IMR-90 (cell line): ENCODE results near the gene ZNF503. TPM values are rescaled to one million over a fixed set of nuclear protein-coding genes. Genes with fewer than 3 reads are reported as not detected.

Experiments used
- ATAC-seq: fragments of 200-7000 bp; cut with Tn5 transposase; 2 replicates; pipeline ENCODE4 v1.9.1; 2020; ENCODE audit warnings: low read depth, mild to moderate bottlenecking, moderate library complexity
- BruUV-seq: library from RNA; stranded (reverse); fragments of 400-500 nt; replicated peaks from 2 replicates; lab custom pipeline; 2021; lab: Mats Ljungman, UMichigan
- CTCF ChIA-PET: fragments of 300-600 bp; formaldehyde crosslinking; extraction: SDS; loops from one replicate; lab custom pipeline; 2021; ENCODE audit warnings: antibody characterized with exemption; lab: Yijun Ruan, JAX
- POLR2A ChIA-PET: fragments of 300-600 bp; sonication (Branson Sonifier 250); formaldehyde crosslinking; loops from one replicate; lab custom pipeline; 2022; ENCODE audit warnings: antibody characterized with exemption; ENCODE audit not compliant: unreplicated experiment; lab: Charles Lee
- DNase-seq: peaks from one replicate; pipeline ENCODE4 v3.0.0; 2013
- H2AFZ ChIP-seq: replicated peaks from 2 replicates; pipeline ENCODE3; 2013; ENCODE audit warnings: low read length, mild to moderate bottlenecking; ENCODE audit not compliant: poor library complexity
- H2AK5ac ChIP-seq: 2 replicates; pipeline ENCODE4 v1.6.1; 2013; ENCODE audit warnings: low read depth, low read length, inconsistent platforms
- H2AK9ac ChIP-seq: replicated peaks from 2 replicates; pipeline ENCODE3; 2013; ENCODE audit warnings: mild to moderate bottlenecking, low read depth, low read length, moderate library complexity; ENCODE audit not compliant: poor library complexity
- H2BK120ac ChIP-seq: 2 replicates; pipeline ENCODE4 v1.6.1; 2013; ENCODE audit warnings: low read depth, low read length, inconsistent platforms
- H2BK15ac ChIP-seq: 3 replicates; pipeline ENCODE4 v1.6.1; 2013; ENCODE audit warnings: low read depth, low read length, inconsistent platforms
- H2BK20ac ChIP-seq: 2 replicates; pipeline ENCODE4 v1.6.1; 2013; ENCODE audit warnings: low read depth, mild to moderate bottlenecking, inconsistent platforms, low read length, moderate library complexity
- H2BK5ac ChIP-seq: 2 replicates; pipeline ENCODE4 v1.6.1; 2013; ENCODE audit warnings: mild to moderate bottlenecking, low read depth, low read length, inconsistent platforms; ENCODE audit not compliant: poor library complexity, severe bottlenecking
- H3K14ac ChIP-seq: replicated peaks from 2 replicates; pipeline ENCODE4 v1.6.1; 2013; ENCODE audit warnings: low read depth, low read length, inconsistent platforms
- H3K18ac ChIP-seq: 2 replicates; pipeline ENCODE4 v1.6.1; 2013; ENCODE audit warnings: low read depth, low read length, control low read depth
- H3K23ac ChIP-seq: 2 replicates; pipeline ENCODE4 v1.6.1; 2013; ENCODE audit warnings: low read depth, low read length, inconsistent platforms
- H3K27ac ChIP-seq: 2 replicates; pipeline ENCODE4 v1.5.1; 2013; ENCODE audit warnings: mild to moderate bottlenecking, control low read depth, low read length; ENCODE audit not compliant: insufficient read depth
- H3K27me3 ChIP-seq: 2 replicates; pipeline ENCODE4 v1.6.1; 2013; ENCODE audit warnings: low read length; ENCODE audit not compliant: control insufficient read depth, insufficient read depth
- H3K36me3 ChIP-seq: 2 replicates; pipeline ENCODE4 v1.6.1; 2013; ENCODE audit warnings: low read length, mixed read lengths; ENCODE audit not compliant: control insufficient read depth, insufficient read depth
- H3K4ac ChIP-seq: 2 replicates; pipeline ENCODE4 v1.6.1; 2013; ENCODE audit warnings: low read depth, low read length, inconsistent platforms
- H3K4me1 ChIP-seq: 2 replicates; pipeline ENCODE4 v1.6.1; 2013; ENCODE audit warnings: low read length, mixed read lengths; ENCODE audit not compliant: control insufficient read depth, insufficient read depth
- H3K4me2 ChIP-seq: 2 replicates; pipeline ENCODE4 v1.6.1; 2013; ENCODE audit warnings: low read depth, mild to moderate bottlenecking, control low read depth, low read length, moderate library complexity
- H3K4me3 ChIP-seq: 2 replicates; pipeline ENCODE4 v1.5.1; 2013; ENCODE audit warnings: low read depth, mild to moderate bottlenecking, control low read depth, low read length, moderate library complexity; ENCODE audit not compliant: insufficient read depth
- H3K56ac ChIP-seq: 2 replicates; pipeline ENCODE4 v1.6.1; 2013; ENCODE audit warnings: low read length, inconsistent platforms; ENCODE audit not compliant: insufficient read depth; ENCODE audit errors: extremely low read depth
- H3K79me1 ChIP-seq, 2 experiments: 2 replicates each; pipeline ENCODE4 v1.6.1; 2013; ENCODE audit warnings: low read length in 2 of 2, inconsistent platforms in 1 of 2, low read depth in 1 of 2
- H3K9ac ChIP-seq: 2 replicates; pipeline ENCODE4 v1.6.1; 2013; ENCODE audit warnings: low read depth, low read length, control low read depth
- H3K9me1 ChIP-seq: 2 replicates; pipeline ENCODE4 v1.6.1; 2013; ENCODE audit warnings: low read length, inconsistent platforms; ENCODE audit not compliant: insufficient read depth
- H3K9me3 ChIP-seq: 2 replicates; pipeline ENCODE4 v1.6.1; 2013; ENCODE audit warnings: low read length; ENCODE audit not compliant: control insufficient read depth, insufficient read depth
- H4K20me1 ChIP-seq: 2 replicates; pipeline ENCODE4 v1.6.1; 2013; ENCODE audit warnings: low read length, inconsistent platforms; ENCODE audit not compliant: insufficient read depth
- H4K5ac ChIP-seq: 2 replicates; pipeline ENCODE4 v1.6.1; 2013; ENCODE audit warnings: mild to moderate bottlenecking, low read depth, low read length, control low read depth
- H4K8ac ChIP-seq, 2 experiments: 2 replicates each; pipeline ENCODE4 v1.6.1; 2013; ENCODE audit warnings: low read depth in 2 of 2, low read length in 2 of 2, control low read depth in 1 of 2, inconsistent platforms in 1 of 2
- H4K91ac ChIP-seq: 2 replicates; pipeline ENCODE4 v1.6.1; 2013; ENCODE audit warnings: low read depth, low read length, inconsistent platforms; ENCODE audit not compliant: insufficient read depth
- CEBPB ChIP-seq: IDR thresholded peaks from 2 replicates; pipeline ENCODE4 v1.6.1; 2012; ENCODE audit warnings: low read depth, low read length, improper control_type of control experiment
- FOS ChIP-seq: fragments of 150-350 bp; IDR thresholded peaks from 2 replicates; pipeline ENCODE4 v1.6.1; 2016; ENCODE audit warnings: low read depth, low read length
- NFE2L2 ChIP-seq: fragments of 150-350 bp; IDR thresholded peaks from 2 replicates; pipeline ENCODE4 v1.6.1; 2016; ENCODE audit warnings: low read depth, mild to moderate bottlenecking, low read length
- POLR2A ChIP-seq: IDR thresholded peaks from 2 replicates; pipeline ENCODE4 v1.6.1; 2012; ENCODE audit warnings: mild to moderate bottlenecking, low read depth, low read length
- SMC3 ChIP-seq: fragments of 150-350 bp; IDR thresholded peaks from 2 replicates; pipeline ENCODE4 v1.6.1; 2016; ENCODE audit warnings: low read depth, mild to moderate bottlenecking, antibody characterized with exemption, low read length, moderate library complexity
- WGBS, 2 experiments: methylation state at CpG; one replicate each; pipeline versions ENCODE4 v1.1.5 to v1.1.7; 2013; ENCODE audit warnings: missing lambda C conversion rate in 2 of 2; ENCODE audit not compliant: insufficient read length in 1 of 2; ENCODE audit errors: extremely low coverage in 2 of 2; 5-methylcytosine and 5-hydroxymethylcytosine counted together
- dilution Hi-C: fragments of 300-500 bp; cut with HindIII; formaldehyde crosslinking; loops from one replicate; pipeline ENCODE4 v1.14.3; 2018; ENCODE audit warnings: low sequenced_read_pairs; ENCODE audit not compliant: unreplicated experiment
- in situ Hi-C: fragments of 300-500 bp; cut with MboI; formaldehyde crosslinking; loops from 3 replicates; pipeline ENCODE4 v1.14.3; 2019; ENCODE audit warnings: low sequenced_read_pairs, inconsistent platforms, mixed read lengths
- intact Hi-C: fragments of 100-400 bp; cut with micrococcal nuclease; formaldehyde crosslinking; loops from 2 replicates; pipeline ENCODE4 v1.10.0; 2022
- polyA plus RNA-seq, 3 experiments: library from polyadenylated mRNA; depleted of rRNA; stranded (reverse); fragments of >200 nt; gene quantifications; 2 replicates each; pipeline ENCODE4 v1.2.3, GENCODE V29; 2012; ENCODE audit warnings: low replicate concordance in 1 of 3
- total RNA-seq: library from RNA; depleted of rRNA; stranded (reverse); fragments of >200 nt; gene quantifications from 2 replicates; pipeline ENCODE4 v1.2.3, GENCODE V29; 2012
- TF ChIP-seq, protein P1 (sequence below): fragments of 150-350 bp; IDR thresholded peaks from 2 replicates; pipeline ENCODE4 v1.6.1; 2017; ENCODE audit warnings: mild to moderate bottlenecking, antibody characterized with exemption, low read length, low read depth

ZNF503 gene
- total and polyA plus RNA-seq, 2 of the 4 experiments (the other 2 are of a cell fraction): 0.36 to 5.8 TPM

DNA sequence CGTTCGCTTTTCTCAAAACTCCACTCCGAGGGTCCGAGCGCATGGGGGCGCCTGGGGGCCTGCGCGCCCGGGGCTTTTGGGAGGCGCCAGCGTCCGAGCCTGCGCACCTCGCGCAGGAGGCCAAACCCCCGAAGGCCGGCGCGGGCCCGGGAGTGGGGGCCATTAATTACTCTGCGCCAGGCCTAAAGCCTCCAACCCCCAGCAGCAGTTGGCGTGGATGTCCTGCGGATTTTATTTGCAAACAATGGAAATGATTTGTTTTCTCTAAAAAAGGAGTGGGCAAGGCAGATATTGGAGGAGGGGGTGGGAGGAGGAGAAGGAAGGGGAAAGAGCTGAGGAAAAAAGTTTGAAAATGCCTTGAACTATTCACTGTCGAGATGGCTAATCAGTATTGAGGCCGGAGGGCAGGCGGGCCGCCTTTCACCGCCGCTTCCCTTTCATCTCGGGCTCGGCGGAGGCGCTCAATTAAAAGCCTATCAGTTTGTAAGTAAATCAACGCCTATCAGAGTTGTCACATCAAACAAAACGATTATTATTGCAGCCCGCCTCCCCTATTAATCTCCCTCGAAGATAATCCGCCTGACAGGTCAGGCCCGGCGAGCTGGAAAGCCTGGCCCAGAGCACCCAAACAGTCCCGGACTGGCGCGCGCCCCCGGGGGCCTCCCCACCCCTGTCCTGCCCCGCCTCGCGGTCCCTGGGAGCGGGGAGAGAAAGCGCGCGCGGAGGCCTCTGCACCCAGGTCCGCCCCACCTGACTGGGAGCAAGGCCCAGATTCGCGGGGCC lies 3.4 kb upstream of the ZNF503 start:
- TF ChIP-seq FOS: no peak
- TF ChIP-seq NFE2L2: no peak
- no peak for TF ChIP-seq CEBPB
- no peak for TF ChIP-seq SMC3
- TF ChIP-seq, protein P1, sequence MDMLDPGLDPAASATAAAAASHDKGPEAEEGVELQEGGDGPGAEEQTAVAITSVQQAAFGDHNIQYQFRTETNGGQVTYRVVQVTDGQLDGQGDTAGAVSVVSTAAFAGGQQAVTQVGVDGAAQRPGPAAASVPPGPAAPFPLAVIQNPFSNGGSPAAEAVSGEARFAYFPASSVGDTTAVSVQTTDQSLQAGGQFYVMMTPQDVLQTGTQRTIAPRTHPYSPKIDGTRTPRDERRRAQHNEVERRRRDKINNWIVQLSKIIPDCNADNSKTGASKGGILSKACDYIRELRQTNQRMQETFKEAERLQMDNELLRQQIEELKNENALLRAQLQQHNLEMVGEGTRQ: no peak
- TF ChIP-seq POLR2A: no peak
- DNase-seq: no peak
- ATAC-seq: no peak
- 32% methylated on average over 29 of the region's 56 CpGs; no CpG with 5 or more reads in 1 of the 2 experiments for WGBS, 2 experiments
- H3K4me3 ChIP-seq: no peak overlapping the region; the same call in 1 of the 2 replicates
- no peak overlapping the region for H4K91ac ChIP-seq
- dilution Hi-C loops (no loop called here), in situ Hi-C loops (loop anchor here (10.0 to 25.0 kb wide), 4 partner anchors 632 to 1582 kb away; no protein-coding TSS in a partner anchor), intact Hi-C loops (loop anchor here (5.0 to 10.0 kb wide), 3 partner anchors 1030 to 1707 kb away; no protein-coding TSS in a partner anchor)
- H3K9me1 ChIP-seq: no peaks in the 10 kb centered on the region
- no TSS peak for BruUV-seq
- no peak overlapping the region for H3K23ac ChIP-seq
- no peak overlapping the region for H3K27ac ChIP-seq
- no peak overlapping the region for H3K14ac ChIP-seq
- peak overlapping the region; percentile 28 for H2AFZ ChIP-seq
- peaks cover 8% of the 10 kb centered on the region; the same call in 1 of the 2 replicates for H3K27me3 ChIP-seq
- no peak overlapping the region for H2BK5ac ChIP-seq
- H3K9ac ChIP-seq: no peak overlapping the region
- H3K9me3 ChIP-seq: no peaks in the 10 kb centered on the region
- ChIA-PET CTCF (no interaction called here), POLR2A (no interaction called here)
- no peak overlapping the region for H2BK15ac ChIP-seq
- H4K5ac ChIP-seq: no peak overlapping the region
- H3K18ac ChIP-seq: no peak overlapping the region
- no peak overlapping the region for H2AK5ac ChIP-seq
- no peak overlapping the region for H3K56ac ChIP-seq
- H3K4me1 ChIP-seq: peaks cover 2% of the 10 kb centered on the region; the same call in 1 of the 2 replicates
- H3K36me3 ChIP-seq: peaks cover 4% of the 10 kb centered on the region; the same call in 1 of the 2 replicates
- H2AK9ac ChIP-seq: no peak overlapping the region
- H3K4me2 ChIP-seq: peak overlapping the region; percentile 91; the same call in 1 of the 2 replicates
- H4K20me1 ChIP-seq: peaks cover 11% of the 10 kb centered on the region; the same call in 1 of the 2 replicates
- no peak overlapping the region for H2BK20ac ChIP-seq
- H3K4ac ChIP-seq: no peak overlapping the region
- no peaks in the 10 kb centered on the region; a peak in 1 of 4 replicates for H3K79me1 ChIP-seq
- H4K8ac ChIP-seq: no peak overlapping the region
- H2BK120ac ChIP-seq: no peak overlapping the region
